HepG2 (cell line): ENCODE measurements around the gene RHBDD1. TPM values are rescaled to one million over a fixed set of nuclear protein-coding genes. Genes with fewer than 3 reads are reported as not detected.

Experiments used
- ATAC-seq: fragments of 200-7000 bp; cut with Tn5 transposase; 3 replicates; pipeline ENCODE4 v1.9.1; 2020; ENCODE audit warnings: mild to moderate bottlenecking, moderate library complexity
- BruUV-seq: library from RNA; stranded (reverse); fragments of 400-500 nt; replicated peaks from 2 replicates; lab custom pipeline; 2021; lab: Mats Ljungman, UMichigan
- CTCF ChIA-PET: fragments of 300-600 bp; formaldehyde crosslinking; extraction: SDS; loops from one replicate; lab custom pipeline; 2021; ENCODE audit warnings: low total read pairs, inconsistent platforms, low intra/inter-chr PET ratio; lab: Yijun Ruan, JAX
- POLR2A ChIA-PET: fragments of 350-600 bp; sonication (Branson Sonifier 250); formaldehyde crosslinking; loops from one replicate; lab custom pipeline; 2020; ENCODE audit warnings: antibody characterized with exemption, inconsistent platforms; lab: Yijun Ruan, JAX
- DNase-seq: peaks from one replicate; pipeline ENCODE4 v3.0.0-alpha.2; 2015; ENCODE audit warnings: low spot score
- FAIRE-seq: peaks from 3 replicates; lab custom pipeline; 2011; peaks lifted over from hg19 to GRCh38; lab: Jason Lieb, UNC
- H2AFZ ChIP-seq: one replicate; pipeline ENCODE4 v1.6.1; 2011; ENCODE audit warnings: low read length, inconsistent platforms
- H3K27ac ChIP-seq: fragments of 300-600 bp; 3 replicates; pipeline ENCODE4 v1.8.0; 2011; ENCODE audit warnings: mixed run types, mild to moderate bottlenecking, mixed read lengths, low read length, inconsistent platforms; ENCODE audit not compliant: insufficient read depth; ENCODE audit errors: extremely low read length
- H3K27me3 ChIP-seq, 2 experiments: fragments of 200-600 bp in 1 of 2; 2 replicates in 1 of 2; 3 replicates in 1 of 2; pipeline versions ENCODE4 v1.6.0 to v1.8.0; 2011; ENCODE audit warnings: low read length in 2 of 2, mild to moderate bottlenecking in 2 of 2, moderate library complexity in 2 of 2, inconsistent platforms in 1 of 2; ENCODE audit not compliant: insufficient read depth in 2 of 2, control insufficient read depth in 1 of 2
- H3K36me3 ChIP-seq, 2 experiments: fragments of 200-600 bp in 1 of 2; replicated peaks in 1 of 2; 2 replicates in 1 of 2; 3 replicates in 1 of 2; pipeline versions ENCODE4 v1.5.1 to v1.8.0; 2011; ENCODE audit warnings: low read length in 2 of 2, inconsistent platforms in 1 of 2; ENCODE audit not compliant: insufficient read depth in 2 of 2, control insufficient read depth in 1 of 2
- H3K4me1 ChIP-seq: 2 replicates; pipeline ENCODE4 v1.5.1; 2012; ENCODE audit warnings: low read length, inconsistent platforms; ENCODE audit not compliant: insufficient read depth
- H3K4me2 ChIP-seq: 2 replicates; pipeline ENCODE4 v1.6.0; 2011; ENCODE audit warnings: low read depth, low read length, inconsistent platforms
- H3K4me3 ChIP-seq, 3 experiments: fragments of 200-600 bp in 1 of 3; sonication (generic), shearing (Covaris generic) in 1 of 3; replicated peaks in 1 of 3; 2 replicates each; pipeline ENCODE4 v1.5.1; 2011 to 2016; ENCODE audit warnings: low read length in 3 of 3, inconsistent platforms in 2 of 3, low read depth in 2 of 3, mild to moderate bottlenecking in 2 of 3, control low read depth in 1 of 3, mixed read lengths in 1 of 3; ENCODE audit not compliant: insufficient read depth in 1 of 3
- H3K79me2 ChIP-seq: one replicate; pipeline ENCODE4 v1.6.1; 2011; ENCODE audit warnings: low read length, inconsistent platforms; ENCODE audit not compliant: insufficient read depth
- H3K9ac ChIP-seq: 2 replicates; pipeline ENCODE4 v1.6.0; 2011; ENCODE audit warnings: mild to moderate bottlenecking, low read depth, low read length, inconsistent platforms; ENCODE audit not compliant: insufficient read depth
- H3K9me3 ChIP-seq: 2 replicates; pipeline ENCODE4 v1.5.1; 2012; ENCODE audit warnings: mild to moderate bottlenecking, low read length
- H4K20me1 ChIP-seq: 2 replicates; pipeline ENCODE4 v1.6.0; 2011; ENCODE audit warnings: inconsistent platforms, mild to moderate bottlenecking, low read length, moderate library complexity; ENCODE audit not compliant: insufficient read depth
- CHCHD3 ChIP-seq: sonication (generic); formaldehyde crosslinking; IDR thresholded peaks from 2 replicates; pipeline ENCODE4 v1.8.0; 2022; ENCODE audit warnings: mild to moderate bottlenecking, missing genetic modification reagents, moderate library complexity
- EEA1 ChIP-seq: sonication (generic); formaldehyde crosslinking; IDR thresholded peaks from 2 replicates; pipeline ENCODE4 v1.5.1; 2020; ENCODE audit warnings: mild to moderate bottlenecking, missing genetic modification reagents, borderline replicate concordance
- HDAC1 ChIP-seq: sonication (generic); formaldehyde crosslinking; IDR thresholded peaks from 2 replicates; pipeline ENCODE4 v1.5.1; 2020; ENCODE audit warnings: mild to moderate bottlenecking, missing genetic modification reagents
- SRY ChIP-seq: sonication (generic); formaldehyde crosslinking; IDR thresholded peaks from 2 replicates; pipeline ENCODE4 v1.8.0; 2022; ENCODE audit warnings: mild to moderate bottlenecking, missing genetic modification reagents
- ZEB1 ChIP-seq: IDR thresholded peaks from 2 replicates; pipeline ENCODE4 v1.6.1; 2012; ENCODE audit warnings: mild to moderate bottlenecking, low read depth, inconsistent platforms; ENCODE audit not compliant: insufficient replicate concordance
- ZMAT5 ChIP-seq: sonication (generic); formaldehyde crosslinking; IDR thresholded peaks from 2 replicates; pipeline ENCODE4 v1.5.0; 2020; ENCODE audit warnings: mild to moderate bottlenecking, low read depth, missing genetic modification reagents, borderline replicate concordance
- ZNF598 ChIP-seq: sonication (generic); formaldehyde crosslinking; IDR thresholded peaks from 2 replicates; pipeline ENCODE4 v1.5.1; 2020; ENCODE audit warnings: mild to moderate bottlenecking, missing genetic modification reagents, borderline replicate concordance
- WGBS: methylation state at CpG from one replicate; pipeline ENCODE4 v1.1.6; 2017; ENCODE audit warnings: low lambda C conversion rate; 5-methylcytosine and 5-hydroxymethylcytosine counted together
- in situ Hi-C: cut with HindIII; loops from 2 replicates; pipeline ENCODE4 v1.10.0; 2017; ENCODE audit warnings: low pct_unique_long_range_greater_than_20kb; ENCODE audit not compliant: extremely low pct_ligation_motif_present
- intact Hi-C: fragments of 100-400 bp; cut with micrococcal nuclease; formaldehyde crosslinking; loops from one replicate; pipeline ENCODE4 v1.10.0; 2022; ENCODE audit not compliant: unreplicated experiment
- polyA plus RNA-seq, 8 experiments: library from polyadenylated mRNA; depleted of rRNA in 3 of 8; stranded (reverse) in 7 of 8; unstranded in 1 of 8; fragments of >200 nt; fragmentation: Illumina TruSeq in 4 of 8; extraction: Trizol in 4 of 8; gene quantifications; 2 replicates each; pipeline versions ENCODE4 v1.2.1 to v1.2.3, GENCODE V29; 2011 to 2016; ENCODE audit warnings: low read depth in 4 of 8, missing spikeins in 1 of 8, mixed read lengths in 1 of 8; ENCODE audit not compliant: insufficient read depth in 1 of 8
- total RNA-seq, 5 experiments: library from RNA; depleted of rRNA; stranded (reverse); fragments of >200 nt; fragmentation: Illumina TruSeq; extraction: Trizol; gene quantifications; 2 replicates each; pipeline ENCODE4 v1.2.3, GENCODE V29; 2016; ENCODE audit warnings: low read depth in 1 of 5

RHBDD1 gene
- total and polyA plus RNA-seq, 2 of the 13 experiments (the other 11 are each of a cell fraction or from before 2014, with no cell fraction given) = 8.2 to 9.5 TPM

GRCh38 chr2:226962176-226962773, 126.4 kb downstream of the RHBDD1 start (continued):
- TF ChIP-seq EEA1 (CRISPR knock-in tag) (no peak), CHCHD3 (CRISPR knock-in tag) (no peak)
- TF ChIP-seq, all 625 proteins: peak for 0

GRCh38 chr2:226963528-226963927, 127.7 kb downstream of the RHBDD1 start:
- ChIA-PET POLR2A (no interaction called here), CTCF (no interaction called here)
- Histone ChIP-seq H4K20me1 (no peaks in the 10 kb centered on the region), H3K79me2 (no peaks in the 10 kb centered on the region), H3K36me3 (no peaks in the 10 kb centered on the region), H3K27me3 (no peaks in the 10 kb centered on the region), H3K27ac (no peak overlapping the region), H3K4me1 (no peaks in the 10 kb centered on the region), H2AFZ (no peak overlapping the region), H3K9me3 (no peaks in the 10 kb centered on the region), H3K9ac (no peak overlapping the region), H3K4me3 (no peak overlapping the region), H3K4me2 (no peak overlapping the region)
- no peak for FAIRE-seq
- WGBS = 50% methylated on average over 1 of the region's 1 CpG
- no TSS peak for BruUV-seq
- DNase-seq = no peak
- TF ChIP-seq SRY (CRISPR knock-in tag) (no peak), ZNF598 (CRISPR knock-in tag) (no peak), HDAC1 (CRISPR knock-in tag) (no peak), ZEB1 (no peak), ZMAT5 (CRISPR knock-in tag) (no peak)
- intact Hi-C loops = no loop called here
- in situ Hi-C loops = no loop called here
- no peak for ATAC-seq
